Lung (tissue), 12 donors: Measurements from ENCODE around the gene CDK2AP2. TPM values are rescaled to one million over a fixed set of nuclear protein-coding genes. Genes with fewer than 3 reads are reported as not detected.
A peak's percentile ranks its signal among the peaks of the same experiment; 100 is the strongest.
"Not testable (repeated sequence)": the region's sequence is repeated elsewhere in the genome, so short reads cannot be mapped to it uniquely, and the experiment has no call there.

Experiments
- ATAC-seq: fragments of 200-7000 bp; cut with Tn5 transposase; one replicate; pipeline ENCODE4 v1.9.1; 2020; ENCODE audit warnings: moderate number of reproducible peaks; ENCODE audit not compliant: insufficient read depth, low FRiP score
- DNase-seq, 3 donors: peaks; one replicate each; pipeline ENCODE4 v3.0.0-alpha.2; 2013 to 2017
- H3K27ac ChIP-seq, 2 donors: one replicate each; pipeline ENCODE4 v1.5.1; 2013; ENCODE audit warnings: mild to moderate bottlenecking in 2 of 2, moderate library complexity in 2 of 2, control low read depth in 1 of 2, inconsistent platforms in 1 of 2, low read depth in 1 of 2, low read length in 1 of 2
- H3K27me3 ChIP-seq, 3 donors: one replicate each; pipeline ENCODE4 v1.5.1; 2013; ENCODE audit warnings: low read length in 2 of 3; ENCODE audit not compliant: control insufficient read depth in 3 of 3, insufficient read depth in 3 of 3
- H3K36me3 ChIP-seq, 4 donors: one replicate each; pipeline ENCODE4 v1.5.1; 2013; ENCODE audit warnings: low read length in 4 of 4, mild to moderate bottlenecking in 1 of 4, moderate library complexity in 1 of 4; ENCODE audit not compliant: control insufficient read depth in 4 of 4, insufficient read depth in 4 of 4
- H3K4me1 ChIP-seq, 5 donors: one replicate each; pipeline ENCODE4 v1.5.1; 2013; ENCODE audit warnings: low read length in 5 of 5, mild to moderate bottlenecking in 2 of 5, moderate library complexity in 1 of 5; ENCODE audit not compliant: control insufficient read depth in 5 of 5, insufficient read depth in 5 of 5
- H3K4me3 ChIP-seq: one replicate; pipeline ENCODE4 v1.5.1; 2013; ENCODE audit warnings: mild to moderate bottlenecking, control low read depth, moderate library complexity
- H3K9ac ChIP-seq, 2 donors: one replicate each; pipeline ENCODE4 v1.5.1; 2013; ENCODE audit warnings: low read length in 2 of 2, control low read depth in 1 of 2; ENCODE audit not compliant: insufficient read depth in 1 of 2
- H3K9me3 ChIP-seq, 4 donors: one replicate each; pipeline ENCODE4 v1.5.1; 2013; ENCODE audit warnings: low read length in 3 of 4, mild to moderate bottlenecking in 1 of 4, moderate library complexity in 1 of 4; ENCODE audit not compliant: control insufficient read depth in 4 of 4, insufficient read depth in 3 of 4
- CTCF ChIP-seq: IDR thresholded peaks from 2 replicates; pipeline ENCODE4 v1.5.1; 2012; ENCODE audit warnings: mild to moderate bottlenecking; ENCODE audit errors: control extremely low read depth, extremely low read depth
- WGBS, 2 donors: extraction: QIAGEN DNeasy Blood & Tissue Kit; methylation state at CpG; one replicate each; pipeline ENCODE4 v1.1.7; 2013; 5-methylcytosine and 5-hydroxymethylcytosine counted together
- polyA plus RNA-seq, 2 donors: library from polyadenylated mRNA; stranded (reverse); fragments of 200-250 nt; gene quantifications; one replicate each; pipeline ENCODE4 v1.2.1, GENCODE V29; 2013
- total RNA-seq, 2 donors: library from RNA; depleted of rRNA in 1 of 2; stranded (reverse); fragments of >200 nt in 1 of 2; gene quantifications; one replicate each; pipeline ENCODE4 v1.2.1, GENCODE V29; 2014 to 2021
- donor health status: control.
- donor health status: control.
- donor health status: Bipolar disorder and iron deficiency.
- donor health status: healthy.
- donor health status: DM: yes; HTN: yes; CAD: no.

Gene CDK2AP2
- total and polyA plus RNA-seq, 4 donors, result 21.7 to 149 (median 121) TPM

GRCh38 chr11:67548555-67549110, 40.7 kb upstream of the CDK2AP2 start:
- H3K36me3 ChIP-seq, result no peaks in the 10 kb centered on the region
- no peak for TF ChIP-seq CTCF
- no peak overlapping the region for H3K27ac ChIP-seq
- WGBS, 2 donors, result 78 to 90% methylated on average over 9 of the region's 9 CpGs
- H3K9ac ChIP-seq, result no peak overlapping the region
- no peak overlapping the region for H3K4me3 ChIP-seq
- ATAC-seq (no peak), DNase-seq (no peak)
- peaks cover 0 to 1% (median 0%) of the 10 kb centered on the region in 4 donors for H3K9me3 ChIP-seq
- H3K27me3 ChIP-seq, result no peaks in the 10 kb centered on the region
- no peaks in the 10 kb centered on the region for H3K4me1 ChIP-seq

- not testable (repeated sequence) for H3K27me3 ChIP-seq, DNase-seq, ATAC-seq, H3K4me1 ChIP-seq, H3K36me3 ChIP-seq, H3K4me3 ChIP-seq, H3K9ac ChIP-seq, H3K9me3 ChIP-seq, H3K27ac ChIP-seq
- 80 to 91% methylated on average over 4 of the region's 4 CpGs for WGBS, 2 donors
These were observed 40.1 kb upstream of the CDK2AP2 start for GRCh38 chr11:67548112-67548511.

- no peaks in the 10 kb centered on the region for H3K9me3 ChIP-seq
- WGBS, 2 donors, result 51 to 77% methylated on average over 8 of the region's 8 CpGs
- H3K4me3 ChIP-seq, result no peak overlapping the region
- no peaks in the 10 kb centered on the region for H3K4me1 ChIP-seq
- no peak for TF ChIP-seq CTCF
- ATAC-seq (no peak), DNase-seq (peak; percentile 25 to 58 (median 39))
- no peak overlapping the region for H3K9ac ChIP-seq
- H3K36me3 ChIP-seq, result no peaks in the 10 kb centered on the region
- peak overlapping the region in 1 of 2 donors; percentile 78 for H3K27ac ChIP-seq
- H3K27me3 ChIP-seq, result no peaks in the 10 kb centered on the region
These were observed 37.3 kb upstream of the CDK2AP2 start for GRCh38 chr11:67545280-67545679.

GRCh38 chr11:67544616-67545242, 36.8 kb upstream of the CDK2AP2 start:
- WGBS, 2 donors, result 58 to 73% methylated on average over 10 of the region's 10 CpGs
- ATAC-seq, result no peak
- H3K9ac ChIP-seq, result no peak overlapping the region
- peak in 2 of 3 donors; percentile 17 to 19 for DNase-seq
- TF ChIP-seq CTCF, result no peak
- no peaks in the 10 kb centered on the region for H3K9me3 ChIP-seq
- H3K4me3 ChIP-seq, result no peak overlapping the region
- H3K27ac ChIP-seq, result peak overlapping the region in 1 of 2 donors; percentile 78
- no peaks in the 10 kb centered on the region for H3K36me3 ChIP-seq
- no peaks in the 10 kb centered on the region for H3K27me3 ChIP-seq
- no peaks in the 10 kb centered on the region for H3K4me1 ChIP-seq
